DOHH2 (cell line): ENCODE measurements around the gene NANOS1.

Source experiments
- H3F3A ChIP-seq: fragments of 200-600 bp; sonication (generic), shearing (Covaris generic); 2 replicates; pipeline ENCODE4 v1.6.0; 2016; ENCODE audit warnings: antibody characterized with exemption, mild to moderate bottlenecking; ENCODE audit not compliant: control insufficient read depth, insufficient read depth
- H3K27ac ChIP-seq: fragments of 200-600 bp; sonication (generic); 2 replicates; pipeline ENCODE4 v1.5.1; 2014; ENCODE audit warnings: low read depth, mild to moderate bottlenecking, low read length, moderate library complexity
- H3K27me3 ChIP-seq: fragments of 200-600 bp; sonication (generic); 2 replicates; pipeline ENCODE4 v1.6.1; 2014; ENCODE audit warnings: mild to moderate bottlenecking, low read length, mixed read lengths; ENCODE audit not compliant: control insufficient read depth
- H3K36me3 ChIP-seq: fragments of 200-600 bp; sonication (generic); 2 replicates; pipeline ENCODE4 v1.6.1; 2014; ENCODE audit warnings: mild to moderate bottlenecking, low read length, moderate library complexity, mixed read lengths; ENCODE audit not compliant: control insufficient read depth
- H3K4me1 ChIP-seq: fragments of 200-600 bp; sonication (generic); 2 replicates; pipeline ENCODE4 v1.6.1; 2014; ENCODE audit warnings: mild to moderate bottlenecking, low read length, mixed read lengths; ENCODE audit not compliant: control insufficient read depth
- H3K4me2 ChIP-seq: fragments of 200-600 bp; sonication (generic); 2 replicates; pipeline ENCODE4 v1.6.0; 2014; ENCODE audit warnings: mild to moderate bottlenecking, low read length, moderate library complexity
- H3K4me3 ChIP-seq: fragments of 200-600 bp; sonication (generic); 2 replicates; pipeline ENCODE4 v1.5.1; 2014; ENCODE audit warnings: mild to moderate bottlenecking, low read length, mixed read lengths
- H3K79me2 ChIP-seq: fragments of 200-600 bp; sonication (generic); 2 replicates; pipeline ENCODE4 v1.6.1; 2014; ENCODE audit warnings: mild to moderate bottlenecking, low read length, mixed read lengths; ENCODE audit not compliant: control insufficient read depth
- H3K9me2 ChIP-seq: fragments of 200-600 bp; sonication (generic); replicated peaks from 2 replicates; pipeline ENCODE4 v1.6.1; 2014; ENCODE audit warnings: mild to moderate bottlenecking, low read length, mixed read lengths; ENCODE audit not compliant: control insufficient read depth
- H3K9me3 ChIP-seq: fragments of 200-600 bp; sonication (generic); 2 replicates; pipeline ENCODE4 v1.6.1; 2014; ENCODE audit warnings: antibody characterized with exemption, low read length, mixed read lengths; ENCODE audit not compliant: control insufficient read depth, insufficient read depth
- H4K20me1 ChIP-seq: fragments of 200-600 bp; sonication (generic); 2 replicates; pipeline ENCODE4 v1.6.0; 2014; ENCODE audit warnings: low read depth, mild to moderate bottlenecking, antibody characterized with exemption, low read length, moderate library complexity; ENCODE audit not compliant: control insufficient read depth, insufficient read depth
- CTCF ChIP-seq: fragments of 200-600 bp; sonication (generic); IDR thresholded peaks from one replicate; pipeline ENCODE4 v1.5.1; 2014; ENCODE audit warnings: antibody characterized with exemption, mild to moderate bottlenecking, low read depth, low read length; ENCODE audit not compliant: poor library complexity, severe bottlenecking
- EZH2phosphoT487 ChIP-seq: fragments of 200-600 bp; sonication (generic); IDR thresholded peaks from 2 replicates; pipeline ENCODE4 v1.6.1; 2017; ENCODE audit warnings: borderline replicate concordance, mild to moderate bottlenecking, antibody characterized with exemption, low read length, moderate library complexity, mixed read lengths

NANOS1 gene

GRCh38 chr10:119020627-119020946 is 8.9 kb upstream of the NANOS1 start:
- Histone ChIP-seq H3K9me3 (no peaks in the 10 kb centered on the region), H3K4me2 (no peak overlapping the region), H3K4me1 (no peaks in the 10 kb centered on the region), H3K36me3 (no peaks in the 10 kb centered on the region), H3K27ac (no peak overlapping the region), H3K4me3 (no peak overlapping the region), H3F3A (no peaks in the 10 kb centered on the region), H4K20me1 (no peaks in the 10 kb centered on the region), H3K27me3 (peaks cover 21% of the 10 kb centered on the region), H3K79me2 (no peaks in the 10 kb centered on the region), H3K9me2 (no peaks in the 10 kb centered on the region)
- TF ChIP-seq EZH2phosphoT487 (no peak), CTCF (no peak)

DNA sequence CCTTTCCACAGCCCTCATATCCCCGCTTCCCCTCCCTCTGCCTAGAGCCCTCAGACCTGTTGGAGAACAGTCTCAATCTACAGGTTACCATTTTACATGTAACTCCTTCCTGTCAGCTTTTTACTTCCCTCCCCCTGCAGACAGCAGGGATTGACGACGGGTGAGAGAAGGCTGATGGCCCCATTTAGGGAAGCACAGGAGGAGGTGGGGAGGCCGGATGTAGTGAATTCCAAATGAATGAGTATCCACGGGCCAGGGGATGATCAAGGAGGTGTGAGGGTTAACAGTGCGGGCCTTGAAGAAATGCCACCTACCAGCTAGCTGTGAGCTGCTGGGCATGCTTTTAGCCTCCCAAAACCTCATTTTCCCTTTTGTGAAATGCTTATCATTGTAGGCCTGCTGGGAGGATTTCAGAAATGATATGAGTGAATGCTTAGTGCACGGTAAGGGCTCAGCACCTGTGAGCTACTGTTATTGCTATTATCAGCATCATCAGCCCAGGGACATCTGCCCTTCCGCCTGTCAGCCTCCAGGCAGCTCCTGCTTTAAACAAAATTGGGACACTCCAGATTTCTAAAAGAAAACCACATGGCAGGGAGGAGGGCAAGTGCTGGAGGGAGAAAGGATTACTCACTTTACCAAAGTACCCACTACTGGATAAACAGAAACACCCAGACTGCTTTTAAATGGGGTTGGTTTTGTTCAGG is 6.5 kb upstream of the NANOS1 start:
- no peaks in the 10 kb centered on the region; the same call in 1 of the 2 replicates for H3F3A ChIP-seq
- no peaks in the 10 kb centered on the region for H3K9me3 ChIP-seq
- no peaks in the 10 kb centered on the region for H3K4me1 ChIP-seq
- H4K20me1 ChIP-seq, result no peaks in the 10 kb centered on the region
- H3K36me3 ChIP-seq, result no peaks in the 10 kb centered on the region
- no peak for TF ChIP-seq EZH2phosphoT487
- TF ChIP-seq CTCF, result no peak
- no peaks in the 10 kb centered on the region for H3K9me2 ChIP-seq
- peaks cover 15% of the 10 kb centered on the region for H3K27me3 ChIP-seq
- no peak overlapping the region for H3K4me2 ChIP-seq
- H3K4me3 ChIP-seq, result no peak overlapping the region
- no peak overlapping the region for H3K27ac ChIP-seq
- H3K79me2 ChIP-seq, result no peaks in the 10 kb centered on the region

- no peak overlapping the region for H3K27ac ChIP-seq
- H3K27me3 ChIP-seq, result peaks cover 15% of the 10 kb centered on the region
- no peaks in the 10 kb centered on the region for H3K79me2 ChIP-seq
- H3K4me2 ChIP-seq, result no peak overlapping the region
- no peaks in the 10 kb centered on the region for H3K36me3 ChIP-seq
- H3F3A ChIP-seq, result no peaks in the 10 kb centered on the region; the same call in 1 of the 2 replicates
- no peak overlapping the region for H3K4me3 ChIP-seq
- H3K9me3 ChIP-seq, result no peaks in the 10 kb centered on the region
- H3K9me2 ChIP-seq, result no peaks in the 10 kb centered on the region
- no peaks in the 10 kb centered on the region for H3K4me1 ChIP-seq
- no peaks in the 10 kb centered on the region for H4K20me1 ChIP-seq
- no peak for TF ChIP-seq CTCF
- TF ChIP-seq EZH2phosphoT487, result no peak
Observed at GRCh38 chr10:119023553-119023868, 6.0 kb upstream of the NANOS1 start.
